Caki2 (cell line): Measurements from ENCODE around the gene PMS1. TPM values are rescaled to one million over a fixed set of nuclear protein-coding genes. Genes with fewer than 3 reads are reported as not detected.
"Not testable (repeated sequence)": the region's sequence is repeated elsewhere in the genome, so short reads cannot be mapped to it uniquely, and the experiment has no call there.

Source experiments
- DNase-seq: peaks from one replicate; pipeline ENCODE4 v3.0.0-alpha.2; 2015; ENCODE audit warnings: low read depth
- in situ Hi-C: cut with HindIII; loops from 2 replicates; pipeline ENCODE4 v1.10.0; 2016; ENCODE audit warnings: low sequenced_read_pairs, low pct_unique_long_range_greater_than_20kb, mixed read lengths
- total RNA-seq: library from RNA; depleted of rRNA; stranded (reverse); fragments of >200 nt; shearing (Covaris generic); gene quantifications from 2 replicates; pipeline ENCODE4 v1.2.3, GENCODE V29; 2014; ENCODE audit warnings: low replicate concordance; rRNA removed

PMS1 gene
- 11.1 and 19.2 TPM in 2 replicates for total RNA-seq

DNA sequence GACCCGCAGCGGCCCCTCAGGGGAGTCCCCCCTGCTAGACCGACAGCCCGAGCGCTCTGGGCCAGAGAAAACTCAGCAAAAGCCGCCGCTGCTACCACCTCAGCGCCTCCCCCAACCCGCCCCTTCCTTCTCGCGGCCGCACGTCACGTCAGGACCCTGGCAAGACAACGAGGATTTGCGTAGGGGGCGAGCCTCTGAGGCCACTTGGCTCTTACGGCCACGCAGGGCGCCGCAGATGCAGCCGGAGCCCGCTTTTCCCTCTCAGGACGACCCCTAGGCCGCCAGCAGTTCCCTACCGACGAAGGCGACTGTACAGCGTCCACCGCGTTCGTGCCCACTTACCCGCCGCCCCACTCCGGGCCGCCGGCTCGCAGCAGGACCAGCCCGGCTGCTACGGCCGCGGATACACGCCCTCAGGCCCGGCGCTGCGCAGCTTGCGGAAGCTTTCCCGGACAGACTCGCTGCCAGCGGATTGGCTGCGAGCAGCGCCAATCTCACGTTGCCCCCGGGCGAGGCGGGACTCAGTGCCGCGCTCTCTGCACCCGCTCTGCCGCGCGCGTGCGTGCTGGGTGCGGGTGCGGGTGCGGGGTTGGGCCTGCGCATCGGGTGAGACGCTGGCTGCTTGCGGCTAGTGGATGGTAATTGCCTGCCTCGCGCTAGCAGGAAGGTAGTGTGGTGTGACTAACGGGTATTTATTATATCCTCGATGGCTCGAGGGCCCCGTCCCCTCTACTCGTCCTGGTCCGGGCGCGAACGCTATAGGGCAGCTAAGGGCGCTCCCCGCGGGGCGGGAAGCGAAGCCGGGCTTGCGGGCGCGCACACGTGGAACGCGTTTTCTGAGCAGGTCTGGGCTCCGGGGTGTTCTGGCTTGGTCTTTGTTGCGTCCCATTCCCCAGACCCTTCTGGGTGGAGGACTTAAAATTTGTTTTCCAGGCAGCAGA lies at the start of gene PMS1, which contains the start of gene ORMDL1:
TSS of gene PMS1 (plus strand) at position 524 of the 941 bp plus-strand sequence. CDS start 7,360 bp downstream, outside the sequence.
TSS of gene ORMDL1 (minus strand) at position 413 of the 941 bp plus-strand sequence. CDS start 1,744 bp downstream, outside the sequence.
- in situ Hi-C loops = no loop called here
- peak; percentile 96 for DNase-seq

DNA sequence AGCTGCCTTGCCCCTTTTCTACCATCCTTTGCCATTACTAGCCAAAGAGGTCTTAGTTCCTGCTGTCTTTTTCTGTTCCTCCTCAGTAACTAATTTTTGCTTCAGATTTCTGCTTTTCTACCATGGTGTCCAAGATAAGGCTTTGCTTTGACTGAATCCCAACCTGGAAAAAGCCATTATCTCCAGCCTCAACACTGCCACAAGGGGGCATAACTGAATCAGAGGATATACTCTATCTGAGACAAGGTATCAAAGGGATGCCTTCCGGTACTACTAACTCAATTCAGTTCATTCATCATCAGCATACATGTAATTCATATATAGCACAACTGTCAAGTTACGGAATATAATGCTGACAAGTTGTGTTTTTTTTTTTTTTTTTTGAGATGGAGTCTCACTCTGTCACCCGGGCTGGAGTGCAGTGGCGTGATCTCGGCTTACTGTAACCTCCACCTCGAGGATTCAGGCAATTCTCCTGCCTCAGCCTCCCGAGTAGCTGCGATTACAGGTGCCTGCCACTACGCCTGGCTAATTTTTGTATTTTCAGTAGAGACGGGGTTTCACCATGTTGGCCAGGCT lies 33.1 kb upstream of the PMS1 start:
- in situ Hi-C loops = no loop called here
- DNase-seq = peak; percentile 8

DNA sequence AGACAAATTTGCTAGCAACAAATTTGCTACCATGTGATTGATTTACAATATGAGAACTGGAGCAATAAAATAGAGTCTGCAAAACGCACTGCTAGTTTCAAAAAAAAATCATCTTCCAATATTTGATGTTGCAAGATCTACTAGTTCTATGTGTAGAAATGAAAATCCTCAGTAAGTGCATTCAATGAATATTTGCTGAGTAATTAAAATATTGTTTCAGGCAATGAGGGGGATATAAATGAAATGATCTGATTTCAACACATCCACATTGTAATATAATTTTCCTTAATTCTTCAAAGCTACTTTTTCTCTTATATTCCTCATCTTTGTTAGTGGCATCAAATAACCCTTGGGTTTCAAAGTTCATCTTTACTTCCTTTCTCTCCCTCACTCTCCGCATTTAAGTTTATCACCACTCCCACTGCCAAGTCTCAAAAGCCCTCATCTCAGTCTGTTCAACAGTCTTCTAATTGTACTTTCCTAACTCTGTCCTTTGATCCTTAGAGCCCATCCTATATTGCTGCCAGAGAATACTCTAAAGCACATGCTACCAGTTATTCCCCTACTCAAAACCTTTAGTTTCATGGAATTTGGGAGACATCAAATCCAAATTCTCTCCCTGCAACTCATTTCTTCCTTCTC lies 27.8 kb upstream of the PMS1 start:
- in situ Hi-C loops = no loop called here

DNA sequence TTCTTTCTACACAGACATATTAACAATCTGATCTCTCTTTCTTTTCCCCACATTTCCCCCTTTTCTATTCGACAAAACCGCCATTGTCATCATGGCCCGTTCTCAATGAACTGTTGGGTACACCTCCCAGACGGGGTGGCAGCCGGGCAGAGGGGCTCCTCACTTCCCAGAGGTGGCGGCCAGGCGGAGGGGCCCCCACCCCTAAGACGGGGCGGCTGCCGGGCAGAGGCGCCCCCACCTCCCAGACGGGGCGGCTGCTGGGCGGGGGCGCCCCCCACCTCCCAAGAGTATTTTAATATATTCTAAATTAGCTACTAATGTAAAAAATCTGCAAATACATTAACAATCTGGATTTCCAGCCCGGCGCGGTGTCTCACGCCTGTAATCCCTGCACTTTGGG lies 24.1 kb upstream of the PMS1 start:
- DNase-seq, in situ Hi-C loops: not testable (repeated sequence)

More for the DNA sequence above, 27.8 kb upstream of the PMS1 start:
- DNase-seq = no peak

DNA sequence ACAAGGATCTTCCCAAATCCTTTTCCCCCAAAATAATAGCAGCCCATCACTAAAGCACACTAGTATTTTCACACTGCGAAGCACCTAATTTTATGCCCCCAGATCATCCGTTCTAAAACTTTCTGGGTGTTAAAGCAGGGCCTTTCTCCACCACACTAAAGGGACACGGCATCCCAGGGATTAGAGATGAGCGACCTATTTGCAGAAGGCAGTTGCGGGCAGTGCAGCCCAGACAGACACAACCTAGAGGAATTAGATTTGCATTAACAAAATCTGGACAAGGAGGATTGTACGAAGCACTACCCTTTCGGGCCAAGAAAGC lies 22.1 kb upstream of the PMS1 start:
- in situ Hi-C loops = no loop called here
- no peak for DNase-seq

DNA sequence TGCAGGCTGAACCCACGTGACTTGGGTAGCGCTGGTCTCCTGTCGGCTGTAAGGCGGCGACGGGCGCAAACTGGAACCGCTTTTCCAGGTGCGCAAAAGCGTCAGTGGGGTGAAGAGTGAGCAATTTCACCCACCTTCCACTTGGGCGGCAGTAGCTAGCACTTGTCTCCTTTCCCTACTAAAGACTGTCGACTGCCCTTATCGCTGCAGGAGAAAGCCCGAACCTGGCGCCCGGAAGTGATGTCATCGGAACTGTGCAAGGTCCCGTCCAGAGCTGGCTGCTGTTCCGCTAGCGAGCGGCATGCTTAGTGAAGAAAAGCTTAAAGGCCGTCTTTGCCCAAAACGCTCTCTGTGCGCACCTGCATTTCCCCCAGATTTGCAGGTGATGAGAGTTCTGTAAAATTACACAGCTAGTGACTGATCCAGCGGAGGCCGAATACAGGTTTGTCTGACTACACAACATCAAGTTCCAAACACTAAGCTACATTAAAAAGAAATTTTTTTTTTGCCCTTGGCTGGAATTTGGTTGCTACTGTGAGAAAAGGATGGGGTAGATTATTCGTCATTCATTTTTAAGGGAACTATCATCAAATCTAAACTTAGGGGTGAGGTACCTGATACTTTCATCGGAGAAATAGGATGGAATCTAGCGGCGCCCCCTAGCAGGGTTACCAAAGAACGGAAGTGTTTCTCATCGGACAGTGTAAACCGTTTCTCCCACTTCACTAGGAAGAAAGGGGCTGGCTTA lies 21.5 kb upstream of the PMS1 start, which contains the start of gene OSGEPL1:
TSS of gene OSGEPL1 (minus strand) at position 242 of the 748 bp plus-strand sequence. CDS start 1,152 bp downstream, outside the sequence.
- peak; percentile 93 for DNase-seq
- in situ Hi-C loops = no loop called here

DNA sequence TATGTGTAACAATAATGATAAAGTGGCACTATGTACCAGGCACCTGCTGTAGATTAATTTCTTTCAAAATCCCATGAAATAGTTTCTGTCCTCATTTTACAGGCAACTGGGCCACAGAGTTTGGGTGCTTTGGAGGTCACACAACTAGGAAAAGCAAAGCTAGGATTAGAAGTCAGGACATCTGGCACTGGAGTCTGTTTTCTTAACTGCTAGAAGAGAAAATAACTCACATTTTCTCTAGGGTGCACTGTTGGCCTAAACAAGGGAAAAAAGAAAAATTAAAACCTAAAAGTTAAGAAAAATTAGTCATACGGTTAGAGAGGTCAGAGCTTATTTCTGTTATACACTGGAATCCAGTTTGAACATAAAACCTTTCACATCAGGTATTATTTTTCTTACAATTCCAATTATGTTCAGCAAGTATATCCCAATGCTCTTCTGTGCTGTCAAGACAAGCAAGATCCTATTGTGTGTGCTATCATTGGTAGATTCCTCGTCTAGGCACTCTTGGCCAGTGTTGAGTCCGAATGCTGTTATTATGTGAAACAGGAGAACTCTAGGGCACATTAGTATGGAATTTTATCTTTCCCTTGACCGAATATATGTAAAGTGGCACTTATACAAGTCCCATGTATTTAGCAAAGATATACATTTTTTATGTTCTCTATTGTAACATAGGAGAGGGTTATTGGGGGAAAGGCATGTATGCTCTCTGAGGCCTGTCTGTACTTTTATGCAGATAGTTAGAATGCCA lies 20.2 kb upstream of the PMS1 start:
- in situ Hi-C loops = no loop called here
- peak; percentile 8 for DNase-seq

DNA sequence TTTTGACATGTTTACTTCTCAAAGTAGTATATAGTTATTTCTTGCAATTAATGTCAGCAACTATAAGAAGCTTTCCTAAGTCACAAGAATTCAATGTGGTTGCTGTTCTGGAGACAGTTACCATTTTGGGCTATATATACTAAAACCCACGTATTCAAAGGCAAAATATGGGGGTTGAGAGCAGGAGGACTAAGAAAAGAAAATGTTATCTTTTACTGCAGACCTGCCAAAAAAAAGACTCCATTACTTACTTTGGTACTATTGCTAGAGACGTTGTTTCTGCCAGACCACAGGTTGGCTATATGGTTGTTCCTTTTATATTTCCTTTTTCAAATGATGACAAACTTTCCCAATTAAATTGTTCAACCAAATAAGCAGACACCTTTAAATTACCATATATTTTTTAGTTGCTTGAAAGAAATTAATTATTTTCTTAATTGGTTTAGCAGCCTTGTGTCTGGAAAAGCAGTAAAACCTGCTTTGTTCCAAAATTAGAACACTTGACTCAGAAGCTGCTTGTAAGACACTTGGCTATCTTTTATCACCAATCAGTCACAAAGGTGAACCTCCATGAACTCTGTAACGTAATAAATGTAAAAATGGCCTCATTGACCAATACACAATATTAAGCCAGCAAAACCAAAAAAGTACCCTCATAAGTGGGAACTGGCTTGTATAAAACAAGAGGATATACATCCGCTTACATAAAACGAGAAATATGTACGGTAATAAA lies 13.5 kb upstream of the PMS1 start:
- no peak for DNase-seq
- in situ Hi-C loops = no loop called here

DNA sequence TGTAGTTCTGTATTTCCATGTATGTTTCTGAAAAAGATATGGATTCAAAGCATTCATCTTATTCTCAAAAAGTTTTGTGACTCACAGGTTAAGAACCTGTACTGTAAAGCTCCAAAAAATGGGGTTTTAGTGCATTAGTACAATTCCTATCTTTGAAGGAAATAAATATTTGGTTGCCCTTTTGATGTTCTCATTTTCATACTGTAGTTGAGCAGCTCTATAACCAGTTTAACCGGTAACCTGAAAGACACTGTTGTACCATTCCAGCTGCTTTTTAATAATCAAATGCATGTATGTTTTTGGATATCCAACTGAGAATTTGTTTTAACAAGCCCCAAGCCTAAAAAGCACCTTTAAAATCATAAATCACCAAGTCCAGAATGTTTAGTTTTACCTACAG lies 12.0 kb upstream of the PMS1 start:
- no peak for DNase-seq
- in situ Hi-C loops = no loop called here

DNA sequence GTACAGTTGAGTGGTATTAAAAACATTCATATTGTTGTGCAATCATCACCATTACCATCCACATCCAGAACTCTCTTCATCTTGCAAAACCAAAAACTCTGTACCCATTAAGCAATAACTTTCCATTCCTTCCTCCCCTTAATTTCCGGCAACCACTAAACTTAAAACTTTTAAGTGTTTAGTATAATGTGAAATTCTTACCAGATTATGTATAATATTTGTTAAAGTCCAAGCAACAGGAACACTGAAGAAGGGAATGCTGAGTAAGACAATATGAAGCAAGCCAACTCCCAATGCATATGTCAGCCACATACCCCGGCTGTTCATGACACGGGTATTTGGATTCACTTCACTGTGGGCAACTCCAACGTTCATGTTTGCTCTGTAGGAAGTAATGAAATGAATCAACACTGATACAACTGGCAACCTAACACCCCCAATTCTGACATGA lies 2.0 kb upstream of the PMS1 start:
- DNase-seq = no peak
- in situ Hi-C loops = no loop called here

DNA sequence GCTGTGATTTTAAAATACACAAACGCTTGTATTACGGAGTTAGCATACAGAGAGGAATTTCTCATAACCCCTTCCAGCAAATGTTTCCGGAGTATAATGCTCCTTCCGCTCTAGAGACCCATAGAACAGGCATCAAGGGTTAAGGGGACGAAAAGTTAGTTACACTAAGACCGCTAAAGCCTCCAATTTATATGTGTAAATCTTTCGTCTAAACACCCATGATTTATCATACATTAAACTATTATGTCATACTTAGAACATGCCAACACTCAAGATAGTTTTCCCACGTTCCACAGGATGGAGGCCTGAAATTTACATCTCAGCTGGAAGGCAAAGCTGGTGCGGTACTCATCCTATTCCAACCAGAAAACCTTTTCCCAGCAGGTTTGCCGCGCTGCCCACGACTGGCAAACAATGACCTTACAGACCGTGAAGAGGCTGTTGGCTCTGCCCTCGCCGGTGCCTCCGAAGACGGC lies 761 bp upstream of the PMS1 start:
- DNase-seq = no peak
- in situ Hi-C loops = no loop called here

DNA sequence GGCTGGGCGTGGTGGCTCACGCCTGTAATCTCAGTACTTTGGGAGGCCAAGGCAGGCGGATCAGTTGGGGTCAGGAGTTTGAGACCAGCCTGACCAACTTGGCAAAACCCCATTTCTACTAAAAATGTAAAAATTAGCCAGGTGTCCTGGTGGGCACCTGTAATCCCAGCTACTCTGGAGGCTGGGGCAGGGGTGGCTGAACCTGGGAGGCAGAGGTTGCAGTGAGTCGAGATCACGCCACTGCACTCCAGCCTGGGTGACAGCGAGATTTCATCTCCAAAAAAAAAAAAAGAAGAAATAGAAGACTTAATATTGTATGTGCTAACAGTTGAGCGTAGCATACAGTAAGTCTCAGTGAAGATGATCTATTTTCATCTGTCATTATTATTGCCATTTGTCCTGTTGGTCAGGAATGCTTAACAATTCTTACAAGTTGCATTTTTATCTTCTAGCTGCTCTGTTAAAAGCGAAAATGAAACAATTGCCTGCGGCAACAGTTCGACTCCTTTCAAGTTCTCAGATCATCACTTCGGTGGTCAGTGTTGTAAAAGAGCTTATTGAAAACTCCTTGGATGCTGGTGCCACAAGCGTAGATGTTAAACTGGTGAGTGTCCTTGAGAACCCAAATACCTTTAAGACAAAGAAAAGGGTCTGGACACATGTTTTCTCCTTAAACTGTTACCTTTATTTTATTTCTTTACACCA lies 7.2 kb downstream of the PMS1 start:
- in situ Hi-C loops = no loop called here
- no peak for DNase-seq

DNA sequence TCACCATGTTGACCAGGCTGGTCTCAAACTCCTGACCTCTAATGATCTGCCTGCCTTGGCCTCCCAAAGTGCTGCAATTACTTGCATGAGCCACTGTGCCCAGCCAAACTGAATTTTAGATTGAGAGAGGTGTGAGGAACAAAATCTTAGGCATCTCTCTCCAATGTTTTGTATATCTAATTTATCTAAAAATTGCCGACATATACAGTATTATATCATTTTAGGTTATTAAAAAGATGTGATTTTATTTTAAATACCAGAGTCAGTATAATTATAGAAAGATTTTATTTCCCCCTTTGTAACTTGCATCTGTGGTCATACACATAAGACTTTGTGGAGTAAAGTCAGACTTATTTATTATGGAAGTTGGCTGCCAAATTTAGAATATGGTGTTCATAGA lies 10.1 kb downstream of the PMS1 start:
- in situ Hi-C loops = no loop called here
- DNase-seq = no peak

DNA sequence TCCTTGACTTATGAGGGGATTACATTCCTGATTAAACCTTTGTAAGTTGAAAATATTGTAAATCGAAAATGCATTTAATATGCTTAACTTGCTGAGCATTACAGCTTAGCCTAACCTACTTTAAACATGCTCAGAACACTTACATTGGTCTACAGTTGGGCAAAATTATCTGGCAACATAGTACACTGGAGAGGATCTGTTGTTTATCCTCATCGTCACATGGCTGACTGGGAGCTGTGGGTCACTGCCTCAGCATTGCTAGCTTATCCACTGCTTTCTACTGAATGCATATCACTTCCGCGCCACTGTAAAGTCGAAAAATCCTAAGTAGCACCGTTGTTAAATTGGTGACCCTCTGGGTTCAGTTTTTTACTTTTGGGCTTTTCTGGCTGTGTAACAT lies 13.7 kb downstream of the PMS1 start:
- in situ Hi-C loops = no loop called here

DNA sequence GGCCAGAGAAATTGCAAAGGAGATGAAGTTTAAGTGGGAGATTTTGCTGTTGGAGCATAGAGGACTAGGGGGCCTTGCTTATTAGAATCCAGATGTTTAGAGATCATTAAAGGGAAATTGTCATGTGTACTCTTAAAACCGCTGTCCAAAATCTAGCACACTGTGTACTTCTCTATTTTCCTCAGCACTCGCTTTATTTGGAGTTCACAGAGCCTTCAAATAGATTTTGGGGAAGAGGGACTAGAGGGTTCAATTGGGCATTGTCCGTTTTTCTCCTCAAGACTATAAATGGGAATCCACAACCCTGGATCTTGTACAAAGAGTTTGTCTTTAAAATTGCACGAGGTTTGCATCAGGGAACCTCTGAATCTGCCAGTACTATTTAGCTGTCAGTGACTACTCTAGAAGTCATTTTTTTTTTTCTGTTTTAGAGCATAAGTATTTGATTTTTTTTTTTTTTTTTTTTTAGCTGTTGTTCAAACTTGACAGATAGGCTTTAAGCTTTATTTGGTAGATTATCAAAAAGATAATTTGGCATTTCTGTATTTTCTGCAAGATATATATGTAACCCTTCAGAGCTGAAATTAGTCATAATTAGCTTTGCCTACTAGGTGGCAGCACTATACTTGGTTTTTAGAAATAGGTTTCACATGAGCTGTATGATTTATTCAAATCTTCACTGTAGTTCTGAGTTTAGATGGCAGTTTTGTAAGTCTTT lies 14.2 kb downstream of the PMS1 start:
- peak; percentile 26 for DNase-seq
- in situ Hi-C loops = no loop called here

More for the DNA sequence above, 13.7 kb downstream of the PMS1 start:
- DNase-seq = no peak

DNA sequence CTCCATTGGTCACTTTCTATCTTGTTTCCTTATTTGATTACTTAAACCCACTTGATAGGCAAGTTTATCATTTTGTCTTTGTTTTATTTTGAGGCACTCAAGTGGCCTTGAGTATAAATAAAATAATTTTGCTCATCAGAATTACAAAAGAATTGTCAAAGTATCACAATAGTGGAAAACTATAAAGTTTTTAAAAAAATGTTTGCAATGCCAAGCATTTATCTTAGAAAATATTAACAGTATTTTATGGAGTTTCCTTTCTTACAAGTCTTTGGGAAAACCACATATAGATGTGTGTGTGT lies 14.7 kb downstream of the PMS1 start:
- DNase-seq = no peak
- in situ Hi-C loops = no loop called here
